Natural killer cell (primary cell): ENCODE data around the gene EPHA4. TPM values are rescaled to one million over a fixed set of nuclear protein-coding genes. Genes with fewer than 3 reads are reported as not detected.

Source experiments
- ATAC-seq, 3 donors: fragments of 150-1000 bp in 2 of 3; fragments of 200-7000 bp in 1 of 3; cut with Tn5 transposase; 1 replicate in 1 of 3; 2 replicates in 2 of 3; pipeline ENCODE4 v1.10.0; 2021; ENCODE audit warnings: mild to moderate bottlenecking in 2 of 3, moderate library complexity in 2 of 3
- DNase-seq, 2 donors: peaks; one replicate each; pipeline versions ENCODE4 v3.0.0 to v3.0.0-alpha.2; 2013 to 2021; ENCODE audit warnings: mixed read lengths in 1 of 2
- H3K27ac ChIP-seq: one replicate; pipeline ENCODE4 v1.5.1; 2013; ENCODE audit warnings: mild to moderate bottlenecking, low read length
- H3K27me3 ChIP-seq: one replicate; pipeline ENCODE4 v1.6.1; 2013; ENCODE audit warnings: low read length; ENCODE audit not compliant: control insufficient read depth, insufficient read depth
- H3K36me3 ChIP-seq: one replicate; pipeline ENCODE4 v1.6.1; 2013; ENCODE audit warnings: low read length; ENCODE audit not compliant: control insufficient read depth, insufficient read depth
- H3K4me1 ChIP-seq: one replicate; pipeline ENCODE4 v1.6.1; 2013; ENCODE audit warnings: low read length; ENCODE audit not compliant: control insufficient read depth, insufficient read depth
- H3K4me3 ChIP-seq: one replicate; pipeline ENCODE4 v1.5.1; 2013; ENCODE audit warnings: low read length
- H3K9me3 ChIP-seq: one replicate; pipeline ENCODE4 v1.6.1; 2013; ENCODE audit warnings: low read length; ENCODE audit not compliant: control insufficient read depth, insufficient read depth
- H3K27ac Mint-ChIP-seq, 2 donors: one replicate each; pipeline ENCODE4 v1.8.0; 2022; ENCODE audit warnings: mild to moderate bottlenecking in 2 of 2, mixed read lengths in 2 of 2, moderate library complexity in 1 of 2
- H3K27me3 Mint-ChIP-seq, 2 donors: one replicate each; pipeline ENCODE4 v1.8.0; 2022; ENCODE audit warnings: low read depth in 2 of 2, mixed read lengths in 2 of 2
- H3K36me3 Mint-ChIP-seq: one replicate; pipeline ENCODE4 v1.8.0; 2022; ENCODE audit warnings: mixed read lengths
- H3K4me1 Mint-ChIP-seq, 2 donors: one replicate each; pipeline ENCODE4 v1.8.0; 2022; ENCODE audit warnings: mixed read lengths in 2 of 2
- H3K4me3 Mint-ChIP-seq: one replicate; pipeline ENCODE4 v1.8.0; 2022; ENCODE audit warnings: mild to moderate bottlenecking, moderate library complexity, mixed read lengths
- H3K9me3 Mint-ChIP-seq, 2 donors: one replicate each; pipeline ENCODE4 v1.8.0; 2022; ENCODE audit warnings: mixed read lengths in 2 of 2
- WGBS: methylation state at CpG from one replicate; pipeline ENCODE4 v1.1.7; 2013; ENCODE audit warnings: missing lambda C conversion rate; ENCODE audit not compliant: insufficient coverage; 5-methylcytosine and 5-hydroxymethylcytosine counted together
- intact Hi-C: fragments of 100-400 bp; cut with micrococcal nuclease; formaldehyde crosslinking; loops from one replicate; pipeline ENCODE4 v1.14.2; 2022
- total RNA-seq, 4 donors: library from RNA; stranded (reverse); fragments of 120-200 nt in 1 of 4; gene quantifications; one replicate each; pipeline versions ENCODE4 v1.2.3 to v1.2.4, GENCODE V29; 2013 to 2022
- TF ChIP-seq, protein P1 (sequence below): fragments of 200-600 bp; IDR thresholded peaks from one replicate; pipeline ENCODE4 v1.8.0; 2022; ENCODE audit warnings: antibody characterized with exemption

Gene EPHA4
- total RNA-seq, 3 donors from 2014 or later (not counting 1 experiment from before 2014, with no cell fraction given), result 27.2 to 48.6 (median 44.7) TPM

DNA sequence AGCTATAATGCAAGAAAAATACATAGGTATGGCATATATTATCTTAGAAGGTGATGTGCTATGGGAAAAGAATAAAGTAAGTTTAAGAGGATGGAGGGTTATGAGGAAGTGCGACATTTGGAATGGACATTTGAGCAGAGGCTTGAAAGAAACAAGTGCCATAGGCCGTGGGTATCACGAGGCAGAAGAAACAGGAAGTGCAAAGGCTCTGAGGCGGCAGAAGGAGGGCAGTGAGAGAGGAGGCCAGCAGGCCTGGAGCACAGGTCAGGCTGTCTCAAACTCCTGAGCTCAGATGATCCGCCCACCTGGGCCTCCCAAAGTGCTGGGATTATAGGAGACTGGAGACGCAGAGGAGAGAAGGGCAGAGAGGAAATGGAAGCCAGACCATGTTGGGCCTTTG, 40.7 kb upstream of the EPHA4 start:
- H3K9me3 Mint-ChIP-seq, result no peaks in the 10 kb centered on the region
- no peak overlapping the region for H3K27ac ChIP-seq
- no peak overlapping the region for H3K4me3 Mint-ChIP-seq
- no peaks in the 10 kb centered on the region for H3K4me1 ChIP-seq
- H3K27ac Mint-ChIP-seq, result no peak overlapping the region
- no peaks in the 10 kb centered on the region for H3K36me3 ChIP-seq
- no peak overlapping the region for H3K4me3 ChIP-seq
- DNase-seq (no peak), ATAC-seq (no peak)
- H3K27me3 Mint-ChIP-seq, result peaks cover 8 to 18% of the 10 kb centered on the region in 2 donors
- 86% methylated on average over 6 of the region's 6 CpGs for WGBS
- intact Hi-C loops, result no loop called here
- TF ChIP-seq, protein P1, sequence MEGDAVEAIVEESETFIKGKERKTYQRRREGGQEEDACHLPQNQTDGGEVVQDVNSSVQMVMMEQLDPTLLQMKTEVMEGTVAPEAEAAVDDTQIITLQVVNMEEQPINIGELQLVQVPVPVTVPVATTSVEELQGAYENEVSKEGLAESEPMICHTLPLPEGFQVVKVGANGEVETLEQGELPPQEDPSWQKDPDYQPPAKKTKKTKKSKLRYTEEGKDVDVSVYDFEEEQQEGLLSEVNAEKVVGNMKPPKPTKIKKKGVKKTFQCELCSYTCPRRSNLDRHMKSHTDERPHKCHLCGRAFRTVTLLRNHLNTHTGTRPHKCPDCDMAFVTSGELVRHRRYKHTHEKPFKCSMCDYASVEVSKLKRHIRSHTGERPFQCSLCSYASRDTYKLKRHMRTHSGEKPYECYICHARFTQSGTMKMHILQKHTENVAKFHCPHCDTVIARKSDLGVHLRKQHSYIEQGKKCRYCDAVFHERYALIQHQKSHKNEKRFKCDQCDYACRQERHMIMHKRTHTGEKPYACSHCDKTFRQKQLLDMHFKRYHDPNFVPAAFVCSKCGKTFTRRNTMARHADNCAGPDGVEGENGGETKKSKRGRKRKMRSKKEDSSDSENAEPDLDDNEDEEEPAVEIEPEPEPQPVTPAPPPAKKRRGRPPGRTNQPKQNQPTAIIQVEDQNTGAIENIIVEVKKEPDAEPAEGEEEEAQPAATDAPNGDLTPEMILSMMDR, result no peak
- H3K36me3 Mint-ChIP-seq, result no peaks in the 10 kb centered on the region
- H3K9me3 ChIP-seq, result no peaks in the 10 kb centered on the region
- H3K4me1 Mint-ChIP-seq, result no peaks in the 10 kb centered on the region
- H3K27me3 ChIP-seq, result no peaks in the 10 kb centered on the region

DNA sequence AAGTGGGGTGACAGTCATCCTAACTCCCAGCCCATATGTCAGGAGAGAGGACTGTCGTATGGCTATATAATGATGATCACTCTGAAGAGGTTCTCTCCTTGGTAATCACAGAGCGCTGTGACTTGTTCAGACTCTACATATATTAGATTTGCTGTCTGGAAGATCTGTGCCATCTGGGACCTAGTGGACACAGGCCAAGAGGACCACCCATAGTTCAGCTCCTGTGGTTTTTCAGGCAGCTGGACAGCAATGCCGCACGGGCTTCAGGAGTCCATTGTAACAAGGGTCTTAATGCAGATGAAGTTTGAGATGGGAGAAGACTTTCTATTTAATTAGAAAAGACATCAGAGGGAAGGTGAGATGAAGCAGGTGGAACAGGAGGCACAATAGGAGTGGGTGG, 40.1 kb upstream of the EPHA4 start:
- Histone ChIP-seq H3K4me3 (no peak overlapping the region), H3K27me3 (no peaks in the 10 kb centered on the region), H3K9me3 (no peaks in the 10 kb centered on the region), H3K36me3 (no peaks in the 10 kb centered on the region), H3K27ac (no peak overlapping the region), H3K4me1 (no peaks in the 10 kb centered on the region)
- TF ChIP-seq, protein P1, result no peak
- no peak for DNase-seq
- no peaks in the 10 kb centered on the region for H3K4me1 Mint-ChIP-seq
- H3K27ac Mint-ChIP-seq, result no peak overlapping the region
- no peaks in the 10 kb centered on the region for H3K36me3 Mint-ChIP-seq
- H3K4me3 Mint-ChIP-seq, result no peak overlapping the region
- 87% methylated on average over 4 of the region's 4 CpGs for WGBS
- ATAC-seq, result no peak
- H3K27me3 Mint-ChIP-seq, result peaks cover 8 to 18% of the 10 kb centered on the region in 2 donors
- intact Hi-C loops, result no loop called here
- no peaks in the 10 kb centered on the region for H3K9me3 Mint-ChIP-seq

DNA sequence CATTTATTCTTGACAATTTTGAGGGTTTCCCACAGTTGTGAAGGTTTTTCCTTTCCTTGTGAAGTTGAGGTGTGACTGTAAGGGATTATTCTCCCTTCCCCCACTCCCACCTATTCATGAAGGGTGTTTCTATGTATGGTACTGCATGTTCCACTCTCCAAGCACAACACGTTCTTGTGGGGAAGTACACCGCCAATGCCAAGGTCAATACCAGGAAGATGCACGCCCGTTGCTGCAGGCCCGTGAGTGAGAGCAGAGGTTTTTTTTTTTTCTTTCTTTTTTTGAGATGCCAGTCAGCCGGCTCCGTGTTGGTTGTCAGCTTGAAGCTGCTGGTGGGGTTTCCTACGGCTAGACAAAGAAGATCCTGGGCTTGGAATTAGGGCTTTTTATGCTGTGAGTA, 38.6 kb upstream of the EPHA4 start:
- Mint-ChIP-seq H3K4me1 (no peaks in the 10 kb centered on the region), H3K9me3 (no peaks in the 10 kb centered on the region), H3K36me3 (no peaks in the 10 kb centered on the region), H3K4me3 (no peak overlapping the region), H3K27ac (no peak overlapping the region), H3K27me3 (peaks cover 8 to 18% of the 10 kb centered on the region in 2 donors)
- intact Hi-C loops, result no loop called here
- Histone ChIP-seq H3K27ac (no peak overlapping the region), H3K36me3 (no peaks in the 10 kb centered on the region), H3K9me3 (no peaks in the 10 kb centered on the region), H3K4me1 (no peaks in the 10 kb centered on the region), H3K27me3 (no peaks in the 10 kb centered on the region), H3K4me3 (no peak overlapping the region)
- TF ChIP-seq, protein P1, result no peak
- no peak for ATAC-seq
- 76% methylated on average over 7 of the region's 8 CpGs for WGBS
- DNase-seq, result no peak

DNA sequence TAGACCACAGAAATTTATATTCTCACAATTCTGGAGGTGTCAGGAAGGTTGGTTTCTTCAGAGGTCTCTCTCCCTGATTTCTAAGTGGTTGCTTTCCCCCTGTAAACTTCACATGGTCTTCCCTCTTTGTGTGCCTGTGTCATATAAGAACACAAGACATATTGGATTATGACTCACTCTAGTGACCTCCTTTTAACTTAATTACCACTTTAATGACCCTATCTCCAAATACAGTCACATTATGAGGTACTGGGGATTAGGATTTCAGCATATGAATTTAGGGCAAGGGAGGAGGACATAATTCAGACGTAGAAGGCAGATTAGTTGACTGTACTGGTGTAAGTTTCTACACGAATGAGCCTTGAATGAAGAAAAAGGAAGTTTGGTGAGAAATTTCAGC, 38.2 kb upstream of the EPHA4 start:
- Mint-ChIP-seq H3K4me1 (no peaks in the 10 kb centered on the region), H3K27ac (no peak overlapping the region), H3K36me3 (no peaks in the 10 kb centered on the region), H3K27me3 (peaks cover 8 to 18% of the 10 kb centered on the region in 2 donors), H3K4me3 (no peak overlapping the region), H3K9me3 (no peaks in the 10 kb centered on the region)
- 77% methylated on average over 2 of the region's 2 CpGs for WGBS
- no peak for ATAC-seq
- no peak for DNase-seq
- TF ChIP-seq, protein P1, result no peak
- Histone ChIP-seq H3K4me3 (no peak overlapping the region), H3K4me1 (no peaks in the 10 kb centered on the region), H3K27me3 (no peaks in the 10 kb centered on the region), H3K9me3 (no peaks in the 10 kb centered on the region), H3K36me3 (no peaks in the 10 kb centered on the region), H3K27ac (no peak overlapping the region)
- intact Hi-C loops, result no loop called here
